CD4-positive, alpha-beta memory T cell (primary cell): ENCODE results near the gene ZFP36L1. TPM values are rescaled to one million over a fixed set of nuclear protein-coding genes. Genes with fewer than 3 reads are reported as not detected.

Source experiments
- CTCF ChIA-PET: fragments of 350-600 bp; sonication (Branson Sonifier 250); formaldehyde crosslinking; loops from one replicate; lab custom pipeline; 2021; ENCODE audit warnings: inconsistent platforms; ENCODE audit not compliant: partially characterized antibody; lab: Charles Lee
- POLR2A ChIA-PET: fragments of 350-600 bp; sonication (Branson Sonifier 250); formaldehyde crosslinking; loops from one replicate; lab custom pipeline; 2021; ENCODE audit not compliant: partially characterized antibody; lab: Charles Lee
- DNase-seq, 5 donors: peaks; one replicate each; pipeline versions ENCODE4 v3.0.0 to v3.0.0-alpha.2; 2020 to 2022; ENCODE audit warnings: mixed read lengths in 1 of 5
- H3K27ac ChIP-seq: one replicate; pipeline ENCODE4 v1.7.0; 2013; ENCODE audit warnings: low read depth, low read length
- H3K27me3 ChIP-seq: 2 replicates; pipeline ENCODE4 v1.7.0; 2013; ENCODE audit warnings: mild to moderate bottlenecking, low read length, moderate library complexity; ENCODE audit not compliant: insufficient read depth
- H3K36me3 ChIP-seq: 2 replicates; pipeline ENCODE4 v1.7.0; 2013; ENCODE audit warnings: mild to moderate bottlenecking, low read length, moderate library complexity; ENCODE audit not compliant: insufficient read depth
- H3K4me1 ChIP-seq: 2 replicates; pipeline ENCODE4 v1.7.0; 2013; ENCODE audit warnings: mild to moderate bottlenecking, low read length, moderate library complexity; ENCODE audit not compliant: insufficient read depth
- H3K4me3 ChIP-seq, 2 donors: one replicate each; pipeline ENCODE4 v1.7.0; 2013; ENCODE audit warnings: low read length in 2 of 2, mild to moderate bottlenecking in 1 of 2
- H3K9me3 ChIP-seq, 2 donors: one replicate each; pipeline ENCODE4 v1.7.0; 2013; ENCODE audit warnings: low read length in 2 of 2, control low read depth in 1 of 2; ENCODE audit not compliant: control insufficient read depth in 1 of 2
- H3K27ac Mint-ChIP-seq, 7 donors: one replicate each; pipeline ENCODE4 v1.8.0; 2020 to 2021; ENCODE audit warnings: mixed read lengths in 7 of 7, mild to moderate bottlenecking in 6 of 7, inconsistent platforms in 3 of 7, moderate library complexity in 3 of 7
- H3K27me3 Mint-ChIP-seq, 2 donors: one replicate each; pipeline ENCODE4 v1.8.0; 2020 to 2021; ENCODE audit warnings: mixed read lengths in 2 of 2
- H3K36me3 Mint-ChIP-seq, 2 donors: one replicate each; pipeline ENCODE4 v1.8.0; 2020 to 2021; ENCODE audit warnings: mixed read lengths in 2 of 2, inconsistent platforms in 1 of 2, mild to moderate bottlenecking in 1 of 2
- H3K4me1 Mint-ChIP-seq, 4 donors: one replicate each; pipeline ENCODE4 v1.8.0; 2020 to 2021; ENCODE audit warnings: mixed read lengths in 4 of 4, mild to moderate bottlenecking in 1 of 4
- H3K4me3 Mint-ChIP-seq, 8 donors: one replicate each; pipeline ENCODE4 v1.8.0; 2020 to 2021; ENCODE audit warnings: mixed read lengths in 8 of 8, mild to moderate bottlenecking in 7 of 8, moderate library complexity in 6 of 8, inconsistent platforms in 3 of 8
- H3K9me3 Mint-ChIP-seq, 8 donors: one replicate each; pipeline ENCODE4 v1.8.0; 2020 to 2021; ENCODE audit warnings: mixed read lengths in 8 of 8, mild to moderate bottlenecking in 5 of 8, inconsistent platforms in 3 of 8, moderate library complexity in 1 of 8
- intact Hi-C: fragments of 100-400 bp; cut with micrococcal nuclease; formaldehyde crosslinking; loops from one replicate; pipeline ENCODE4 v1.15.1; 2023
- polyA plus RNA-seq, 2 donors: library from polyadenylated mRNA; unstranded; fragments of 300-500 nt; fragmentation: Illumina TruSeq; gene quantifications; one replicate each; pipeline ENCODE4 v1.2.3, GENCODE V29; 2021
- total RNA-seq, 2 experiments: library from RNA; stranded (reverse); gene quantifications; one replicate each; pipeline ENCODE4 v1.2.3, GENCODE V29; 2021

Gene ZFP36L1
- total and polyA plus RNA-seq, 4 experiments from 2014 or later = 60.3 to 242 (median 177) TPM

GRCh38 chr14:68794130-68794850 is 1.4 kb upstream of the ZFP36L1 start:
- peaks cover 25% of the 10 kb centered on the region for H3K4me1 ChIP-seq
- H3K4me1 Mint-ChIP-seq = peaks cover 18 to 76% (median 28%) of the 10 kb centered on the region in 4 donors
- no peaks in the 10 kb centered on the region for H3K27me3 ChIP-seq
- H3K36me3 Mint-ChIP-seq = peaks cover 22 to 63% of the 10 kb centered on the region in 2 donors
- CTCF ChIA-PET = interaction anchor here (1.2 to 5.2 kb wide), 4 partner anchors 9 to 545 kb away, joined by 3 to 107 read pairs (median 10); no protein-coding TSS in a partner anchor
- H3K4me3 Mint-ChIP-seq = peak overlapping the region; percentile 88 to 100 (median 94)
- peak overlapping the region; percentile 88 to 98 for H3K4me3 ChIP-seq
- peak; percentile 82 to 91 (median 83) for DNase-seq
- peaks cover 19% of the 10 kb centered on the region for H3K36me3 ChIP-seq
- peaks cover 0 to 8% of the 10 kb centered on the region in 2 donors for H3K27me3 Mint-ChIP-seq
- POLR2A ChIA-PET = interaction anchor here (1.0 to 22.3 kb wide), 15 partner anchors 18 to 978 kb away, joined by 4 to 1973 read pairs (median 9); partner anchors contain the start of gene ZFYVE26
- H3K9me3 Mint-ChIP-seq = peaks cover 0 to 16% (median 0%) of the 10 kb centered on the region in 8 donors
- H3K27ac ChIP-seq = peak overlapping the region; percentile 99
- H3K27ac Mint-ChIP-seq = peak overlapping the region; percentile 99 to 100 (median 100)
- intact Hi-C loops = loop anchor here (2.0 to 5.0 kb wide), 3 partner anchors 818 to 977 kb away; partner anchors contain the start of genes SRSF5, SUSD6 and ZFYVE26
- H3K9me3 ChIP-seq = no peaks in the 10 kb centered on the region

GRCh38 chr14:68793734-68794129 is 865 bp upstream of the ZFP36L1 start:
- intact Hi-C loops = loop anchor here (1.0 to 5.0 kb wide), 5 partner anchors 108 to 977 kb away; partner anchors contain the start of genes DCAF5, SRSF5, SUSD6 and ZFYVE26
- ChIA-PET POLR2A (interaction anchor here (0.6 to 22.3 kb wide), 30 partner anchors 17 to 977 kb away, joined by 3 to 1973 read pairs (median 9); partner anchors contain the start of gene ZFYVE26), CTCF (interaction anchor here (1.0 to 14.8 kb wide), 7 partner anchors 10 to 545 kb away, joined by 3 to 238 read pairs (median 6); no protein-coding TSS in a partner anchor)
- Histone ChIP-seq H3K27ac (peak overlapping the region; percentile 99), H3K9me3 (no peaks in the 10 kb centered on the region), H3K4me3 (peak overlapping the region; percentile 25 to 98), H3K27me3 (no peaks in the 10 kb centered on the region), H3K36me3 (peaks cover 23% of the 10 kb centered on the region), H3K4me1 (peaks cover 28% of the 10 kb centered on the region)
- Mint-ChIP-seq H3K9me3 (peaks cover 0 to 16% (median 0%) of the 10 kb centered on the region in 8 donors), H3K27me3 (peaks cover 0 to 8% of the 10 kb centered on the region in 2 donors), H3K4me3 (peak overlapping the region; percentile 88 to 100 (median 94)), H3K36me3 (peaks cover 28 to 68% of the 10 kb centered on the region in 2 donors), H3K4me1 (peaks cover 23 to 78% (median 34%) of the 10 kb centered on the region in 4 donors), H3K27ac (peak overlapping the region; percentile 99 to 100 (median 100))
- no peak for DNase-seq

- Mint-ChIP-seq H3K4me1 (peaks cover 26 to 83% (median 40%) of the 10 kb centered on the region in 4 donors), H3K9me3 (peaks cover 0 to 16% (median 0%) of the 10 kb centered on the region in 8 donors), H3K4me3 (peak overlapping the region; percentile 88 to 100 (median 94)), H3K36me3 (peaks cover 36 to 76% of the 10 kb centered on the region in 2 donors), H3K27me3 (peaks cover 0 to 8% of the 10 kb centered on the region in 2 donors), H3K27ac (peak overlapping the region; percentile 99 to 100 (median 100))
- intact Hi-C loops = loop anchor here (2.0 to 5.0 kb wide), 3 partner anchors 360 to 975 kb away; partner anchors contain the start of genes DCAF5, SRSF5 and SUSD6
- Histone ChIP-seq H3K4me1 (peaks cover 34% of the 10 kb centered on the region), H3K36me3 (peaks cover 26% of the 10 kb centered on the region), H3K27ac (peak overlapping the region; percentile 99), H3K27me3 (no peaks in the 10 kb centered on the region), H3K4me3 (peak overlapping the region; percentile 98 to 100), H3K9me3 (no peaks in the 10 kb centered on the region)
- no peak for DNase-seq
- ChIA-PET POLR2A (interaction anchor here (0.7 to 22.3 kb wide), 31 partner anchors 16 to 976 kb away, joined by 3 to 1973 read pairs (median 10); partner anchors contain the start of genes DCAF5 and ZFYVE26), CTCF (interaction anchor here (0.6 to 14.8 kb wide), 9 partner anchors 9 to 544 kb away, joined by 3 to 238 read pairs (median 5); no protein-coding TSS in a partner anchor)
Observed at GRCh38 chr14:68792678-68792978, 239 bp downstream of the ZFP36L1 start.

- H3K9me3 ChIP-seq = no peaks in the 10 kb centered on the region
- Mint-ChIP-seq H3K36me3 (peaks cover 42 to 81% of the 10 kb centered on the region in 2 donors), H3K27me3 (peaks cover 0 to 8% of the 10 kb centered on the region in 2 donors), H3K4me3 (peak overlapping the region; percentile 88 to 100 (median 94)), H3K4me1 (peaks cover 26 to 83% (median 42%) of the 10 kb centered on the region in 4 donors), H3K9me3 (peaks cover 0 to 16% (median 0%) of the 10 kb centered on the region in 8 donors), H3K27ac (peak overlapping the region; percentile 99 to 100 (median 100))
- peak overlapping the region; percentile 99 for H3K27ac ChIP-seq
- intact Hi-C loops = loop anchor here (2.0 to 5.0 kb wide), 3 partner anchors 361 to 975 kb away; partner anchors contain the start of genes DCAF5, SRSF5 and SUSD6
- H3K36me3 ChIP-seq = peaks cover 26% of the 10 kb centered on the region
- peaks cover 34% of the 10 kb centered on the region for H3K4me1 ChIP-seq
- ChIA-PET POLR2A (interaction anchor here (0.9 to 22.3 kb wide), 32 partner anchors 16 to 976 kb away, joined by 3 to 1973 read pairs (median 13); partner anchors contain the start of genes DCAF5 and ZFYVE26), CTCF (interaction anchor here (0.6 to 14.8 kb wide), 12 partner anchors 12 to 543 kb away, joined by 3 to 238 read pairs (median 6); no protein-coding TSS in a partner anchor)
- H3K4me3 ChIP-seq = peak overlapping the region; percentile 98 to 100
- H3K27me3 ChIP-seq = no peaks in the 10 kb centered on the region
- peak in 1 of 5 donors; percentile 51 for DNase-seq
Observed at GRCh38 chr14:68791902-68792677, 777 bp downstream of the ZFP36L1 start.

- Mint-ChIP-seq H3K27me3 (peaks cover 0 to 8% of the 10 kb centered on the region in 2 donors), H3K9me3 (peaks cover 0 to 16% (median 0%) of the 10 kb centered on the region in 8 donors), H3K4me3 (peak overlapping the region; percentile 88 to 100 (median 94)), H3K4me1 (peaks cover 29 to 83% (median 43%) of the 10 kb centered on the region in 4 donors), H3K36me3 (peaks cover 43 to 80% of the 10 kb centered on the region in 2 donors), H3K27ac (peak overlapping the region; percentile 99 to 100 (median 100))
- peaks cover 34% of the 10 kb centered on the region for H3K4me1 ChIP-seq
- CTCF ChIA-PET = interaction anchor here (1.1 to 14.8 kb wide), 14 partner anchors 11 to 542 kb away, joined by 3 to 238 read pairs (median 8); no protein-coding TSS in a partner anchor
- H3K27me3 ChIP-seq = no peaks in the 10 kb centered on the region
- peaks cover 26% of the 10 kb centered on the region for H3K36me3 ChIP-seq
- DNase-seq = peak in 1 of 5 donors; percentile 58
- H3K27ac ChIP-seq = peak overlapping the region; percentile 99
- peak overlapping the region; percentile 98 to 100 for H3K4me3 ChIP-seq
- intact Hi-C loops = loop anchor here (5.0 kb wide), 2 partner anchors 821 to 976 kb away; partner anchors contain the start of genes SRSF5 and SUSD6
- POLR2A ChIA-PET = interaction anchor here (0.7 to 22.3 kb wide), 33 partner anchors 15 to 580 kb away, joined by 3 to 1973 read pairs (median 11); no protein-coding TSS in a partner anchor
- H3K9me3 ChIP-seq = no peaks in the 10 kb centered on the region
Observed at GRCh38 chr14:68791078-68791901, 1.6 kb downstream of the ZFP36L1 start.
